K562 (cell line): ENCODE data around the gene DAAM1. TPM values are rescaled to one million over a fixed set of nuclear protein-coding genes. Genes with fewer than 3 reads are reported as not detected.

ENCODE experiments used
- ATAC-seq: fragments of 200-7000 bp; cut with Tn5 transposase; 3 replicates; pipeline ENCODE4 v1.9.1; 2020; ENCODE audit warnings: moderate library complexity
- BruUV-seq: library from RNA; stranded (reverse); fragments of 400-500 nt; replicated peaks from 2 replicates; lab custom pipeline; 2021; lab: Mats Ljungman, UMichigan
- CTCF ChIA-PET: fragments of 300-600 bp; formaldehyde crosslinking; extraction: SDS; loops from one replicate; lab custom pipeline; 2021; ENCODE audit warnings: low intra/inter-chr PET ratio; lab: Yijun Ruan, JAX
- POLR2A ChIA-PET: fragments of 300-600, 350-650 bp; sonication (Branson Sonifier 250); formaldehyde crosslinking; extraction: SDS; loops from one replicate; lab custom pipeline; 2021; ENCODE audit warnings: antibody characterized with exemption, inconsistent platforms; lab: Yijun Ruan, JAX
- DNase-seq, 4 experiments: peaks; one replicate each; pipeline versions ENCODE4 v3.0.0 to v3.0.0-alpha.2; 2011 to 2018; ENCODE audit warnings: low spot score in 3 of 4, mixed read lengths in 3 of 4; ENCODE audit errors: extremely low read depth in 1 of 4
- FAIRE-seq: peaks from 2 replicates; lab custom pipeline; 2011; peaks lifted over from hg19 to GRCh38; lab: Jason Lieb, UNC
- H2AFZ ChIP-seq: 2 replicates; pipeline ENCODE4 v1.6.0; 2011; ENCODE audit warnings: low read depth, low read length, control low read depth, inconsistent platforms
- H3K27ac ChIP-seq: fragments of 200-600 bp; 3 replicates; pipeline ENCODE4 v1.8.0; 2011; ENCODE audit warnings: low read depth, mild to moderate bottlenecking, control low read depth, inconsistent platforms, low read length, moderate library complexity, mixed read lengths; ENCODE audit errors: extremely low read depth
- H3K27me3 ChIP-seq, 2 experiments: fragments of 300-600 bp in 1 of 2; 2 replicates in 1 of 2; 3 replicates in 1 of 2; pipeline versions ENCODE4 v1.6.0 to v1.8.0; 2011; ENCODE audit warnings: inconsistent platforms in 2 of 2, low read length in 2 of 2, mild to moderate bottlenecking in 1 of 2, mixed read lengths in 1 of 2, moderate library complexity in 1 of 2; ENCODE audit not compliant: control insufficient read depth in 2 of 2, insufficient read depth in 2 of 2
- H3K36me3 ChIP-seq: fragments of 300-600 bp; 3 replicates; pipeline ENCODE4 v1.8.0; 2011; ENCODE audit warnings: mild to moderate bottlenecking, low read length, inconsistent platforms; ENCODE audit not compliant: control insufficient read depth, insufficient read depth
- H3K4me1 ChIP-seq, 2 experiments: fragments of 200-600 bp in 1 of 2; replicated peaks in 1 of 2; 2 replicates in 1 of 2; 3 replicates in 1 of 2; pipeline versions ENCODE4 v1.5.1 to v1.8.0; 2011; ENCODE audit warnings: inconsistent platforms in 2 of 2, low read length in 2 of 2, mild to moderate bottlenecking in 1 of 2, mixed read lengths in 1 of 2, moderate library complexity in 1 of 2; ENCODE audit not compliant: control insufficient read depth in 2 of 2, insufficient read depth in 2 of 2
- H3K4me2 ChIP-seq: 2 replicates; pipeline ENCODE4 v1.6.1; 2011; ENCODE audit warnings: low read length, control low read depth, inconsistent platforms, mixed read lengths; ENCODE audit not compliant: insufficient read depth
- H3K4me3 ChIP-seq: fragments of 200-600 bp; sonication (generic), shearing (Covaris generic); 2 replicates; pipeline ENCODE4 v1.5.1; 2016; ENCODE audit warnings: control low read depth, inconsistent platforms
- H3K79me2 ChIP-seq: fragments of 200-600 bp; 3 replicates; pipeline ENCODE4 v1.8.0; 2011; ENCODE audit warnings: low read length, inconsistent platforms; ENCODE audit not compliant: control insufficient read depth, insufficient read depth
- H3K9ac ChIP-seq, 2 experiments: 2 replicates each; pipeline versions ENCODE4 v1.6.0 to v1.6.1; 2011; ENCODE audit warnings: low read depth in 2 of 2, low read length in 2 of 2, control low read depth in 1 of 2, inconsistent platforms in 1 of 2, mild to moderate bottlenecking in 1 of 2, mixed read lengths in 1 of 2; ENCODE audit not compliant: insufficient read depth in 1 of 2
- H3K9me1 ChIP-seq: one replicate; pipeline ENCODE4 v1.6.0; 2011; ENCODE audit warnings: inconsistent platforms, mild to moderate bottlenecking, low read length, moderate library complexity; ENCODE audit not compliant: control insufficient read depth, insufficient read depth
- H3K9me3 ChIP-seq: replicated peaks from 2 replicates; pipeline ENCODE4 v1.5.1; 2011; ENCODE audit warnings: low read depth, low read length, inconsistent platforms; ENCODE audit not compliant: control insufficient read depth, insufficient read depth
- H4K20me1 ChIP-seq: replicated peaks from 2 replicates; pipeline ENCODE4 v1.6.1; 2011; ENCODE audit warnings: low read length, inconsistent platforms, mixed read lengths; ENCODE audit not compliant: control insufficient read depth, insufficient read depth
- DLX4 ChIP-seq: fragments of 250-450 bp; sonication (Bioruptor Pico); IDR thresholded peaks from 2 replicates; pipeline ENCODE4 v1.6.1; 2021; ENCODE audit warnings: mild to moderate bottlenecking
- ELF1 ChIP-seq: fragments of 200-800 bp; sonication (Bioruptor generic); IDR thresholded peaks from 2 replicates; pipeline ENCODE4 v1.6.1; 2016; ENCODE audit warnings: missing genetic modification characterization, missing compliant biosample characterization
- HCFC1 ChIP-seq: IDR thresholded peaks from 2 replicates; pipeline ENCODE4 v1.6.1; 2012; ENCODE audit warnings: low read depth, low read length, improper control_type of control experiment
- NR4A1 ChIP-seq, 2 experiments: fragments of 250-450 bp in 1 of 2; fragments of 450-650 bp in 1 of 2; sonication (Bioruptor Pico) in 1 of 2; IDR thresholded peaks; 2 replicates each; pipeline versions ENCODE4 v1.4.0 to v1.6.1; 2016 to 2020; ENCODE audit warnings: mild to moderate bottlenecking in 2 of 2, missing compliant biosample characterization in 1 of 2, missing genetic modification characterization in 1 of 2, moderate library complexity in 1 of 2
- PRDM10 ChIP-seq: fragments of 450-650 bp; IDR thresholded peaks from 2 replicates; pipeline ENCODE4 v1.6.1; 2018; ENCODE audit not compliant: partially characterized antibody
- RFX1 ChIP-seq: fragments of 450-650 bp; IDR thresholded peaks from 2 replicates; pipeline ENCODE4 v1.6.1; 2016; ENCODE audit warnings: mild to moderate bottlenecking, moderate library complexity
- SETDB1 ChIP-seq: IDR thresholded peaks from one replicate; pipeline ENCODE4 v1.6.1; 2012; ENCODE audit warnings: low read length, control low read depth, inconsistent platforms
- YBX1 ChIP-seq: fragments of 450-650 bp; IDR thresholded peaks from 2 replicates; pipeline ENCODE4 v1.7.1; 2016; ENCODE audit warnings: mild to moderate bottlenecking
- ZBTB9 ChIP-seq: fragments of 450-650 bp; formaldehyde crosslinking; IDR thresholded peaks from 2 replicates; pipeline ENCODE4 v1.4.0; 2020; ENCODE audit warnings: mild to moderate bottlenecking, moderate library complexity
- ZNF274 ChIP-seq: IDR thresholded peaks from 2 replicates; pipeline ENCODE4 v1.6.1; 2011; ENCODE audit warnings: low read depth, mild to moderate bottlenecking, low read length, moderate library complexity, borderline replicate concordance
- ZNF77 ChIP-seq: fragments of 250-450 bp; sonication (Bioruptor Pico); IDR thresholded peaks from 2 replicates; pipeline ENCODE4 v1.5.0; 2020
- WGBS: fragments of 100-300 bp; shearing (Covaris generic); methylation state at CpG from one replicate; pipeline ENCODE4 v1.1.6; 2016; ENCODE audit warnings: low coverage, mixed read lengths; ENCODE audit not compliant: insufficient coverage; ENCODE audit errors: missing lambda C conversion rate; 5-methylcytosine and 5-hydroxymethylcytosine counted together
- in situ Hi-C: fragments of 300-500 bp; cut with MboI; formaldehyde crosslinking; loops from 4 replicates; pipeline ENCODE4 v1.15.0; 2018; ENCODE audit warnings: inconsistent platforms, mixed read lengths
- intact Hi-C: fragments of 100-400 bp; cut with micrococcal nuclease; formaldehyde crosslinking; loops from 2 replicates; pipeline ENCODE4 v1.14.2; 2022
- polyA plus RNA-seq, 8 experiments: library from polyadenylated mRNA; depleted of rRNA in 4 of 8; stranded (reverse) in 5 of 8; unstranded in 3 of 8; fragments of >200 nt; fragmentation: Nextera tagmentation in 2 of 8; fragmentation: Illumina TruSeq in 1 of 8; extraction: Ambion mirVana in 2 of 8; extraction: Trizol in 1 of 8; gene quantifications; 2 replicates each; pipeline versions ENCODE4 v1.2.1 to v1.2.3, GENCODE V29; 2011 to 2014; ENCODE audit warnings: inconsistent platforms in 1 of 8, missing spikeins in 1 of 8
- total RNA-seq, 7 experiments: library from RNA; depleted of rRNA in 6 of 7; stranded (reverse); fragments of >200 nt in 6 of 7; fragmentation: Illumina TruSeq in 2 of 7; extraction: Trizol in 2 of 7; gene quantifications; 2 replicates each; pipeline versions ENCODE4 v1.2.1 to v1.2.3, GENCODE V29; 2011 to 2021; ENCODE audit warnings: low replicate concordance in 1 of 7

Gene DAAM1
- total and polyA plus RNA-seq, 9 of the 15 experiments (the other 6 are each of a cell fraction or from before 2014, with no cell fraction given) = 3.6 to 11.6 (median 6.7) TPM

- no peaks in the 10 kb centered on the region for H3K79me2 ChIP-seq
- intact Hi-C loops = no loop called here
- H3K4me1 ChIP-seq = no peaks in the 10 kb centered on the region; a peak in 1 of 5 replicates
- ATAC-seq (no peak), FAIRE-seq (no peak), DNase-seq (no peak)
- H3K9ac ChIP-seq = no peak overlapping the region
- H3K4me2 ChIP-seq = no peak overlapping the region
- H3K36me3 ChIP-seq = peaks cover 3% of the 10 kb centered on the region; the same call in 1 of the 3 replicates
- H4K20me1 ChIP-seq = no peaks in the 10 kb centered on the region
- no peaks in the 10 kb centered on the region for H3K9me3 ChIP-seq
- no peak overlapping the region for H3K27ac ChIP-seq
- H3K4me3 ChIP-seq = no peak overlapping the region
- ChIA-PET POLR2A (interaction anchor here (0.6 kb wide), 1 partner anchor 1967 kb away, joined by 3 read pairs; no protein-coding TSS in a partner anchor), CTCF (no interaction called here)
- H3K27me3 ChIP-seq = no peaks in the 10 kb centered on the region
- no TSS peak for BruUV-seq
- H3K9me1 ChIP-seq = no peaks in the 10 kb centered on the region
- WGBS = 75% methylated on average over 4 of the region's 4 CpGs
- in situ Hi-C loops = no loop called here
- TF ChIP-seq RFX1 = no peak
- TF ChIP-seq SETDB1 = no peak
- no peak for TF ChIP-seq YBX1
- TF ChIP-seq ZBTB9 (CRISPR knock-in tag) = no peak
- no peak for TF ChIP-seq HCFC1
- TF ChIP-seq ELF1 (tag) = no peak
- TF ChIP-seq NR4A1 (CRISPR knock-in tag; IDR thresholded peaks at IDR 0.05) = no peak
- no peak for TF ChIP-seq NR4A1 (tag; IDR thresholded peaks at IDR 0.05)
- no peak for TF ChIP-seq DLX4 (CRISPR knock-in tag)
- no peak for TF ChIP-seq ZNF77 (CRISPR knock-in tag)
- no peak for TF ChIP-seq PRDM10
- no peak for TF ChIP-seq ZNF274
- no peak overlapping the region for H2AFZ ChIP-seq
Observed at GRCh38 chr14:59344016-59344415, 155.5 kb downstream of the DAAM1 start.
